ENCODE data around the gene ARHGAP1.
"Not testable (repeated sequence)": the region's sequence is repeated elsewhere in the genome, so short reads cannot be mapped to it uniquely, and the experiment has no call there.

The ARHGAP1 gene

GRCh38 chr11:46677991-46678740, 22.3 kb downstream of the ARHGAP1 start:
- Histone ChIP-seq H3K9me3 (ENCODE audit: control insufficient read depth in 1 of 2, low read length in 2 of 2) (no peaks in the 10 kb centered on the region), H3K36me3 (ENCODE audit: control insufficient read depth in 1 of 2, insufficient read depth in 2 of 2, low read length in 2 of 2) (peaks cover 31 to 65% of the 10 kb centered on the region in 2 donors), H3K4me1 (ENCODE audit: control insufficient read depth in 1 of 2, insufficient read depth in 2 of 2, low read length in 2 of 2) (peaks cover 17 to 31% of the 10 kb centered on the region in 2 donors), H3K27me3 (ENCODE audit: low read depth, low read length) (no peaks in the 10 kb centered on the region), H3K27ac (ENCODE audit: low read length) (no peak overlapping the region), H3K4me3 (ENCODE audit: low read depth in 1 of 2, low read length in 2 of 2) (no peak overlapping the region)

- Histone ChIP-seq H3K9me3 (ENCODE audit: control insufficient read depth in 1 of 2, low read length in 2 of 2) (no peaks in the 10 kb centered on the region), H3K27me3 (ENCODE audit: low read depth, low read length) (no peaks in the 10 kb centered on the region), H3K4me1 (ENCODE audit: control insufficient read depth in 1 of 2, insufficient read depth in 2 of 2, low read length in 2 of 2) (peaks cover 17 to 30% of the 10 kb centered on the region in 2 donors), H3K4me3 (ENCODE audit: low read depth in 1 of 2, low read length in 2 of 2) (no peak overlapping the region), H3K27ac (ENCODE audit: low read length) (no peak overlapping the region), H3K36me3 (ENCODE audit: control insufficient read depth in 1 of 2, insufficient read depth in 2 of 2, low read length in 2 of 2) (peaks cover 35 to 73% of the 10 kb centered on the region in 2 donors)
Observed at GRCh38 chr11:46677169-46677568, 23.2 kb downstream of the ARHGAP1 start.

- Histone ChIP-seq H3K9me3 (ENCODE audit: control insufficient read depth in 1 of 2, low read length in 2 of 2) (no peaks in the 10 kb centered on the region), H3K27ac (ENCODE audit: low read length) (no peak overlapping the region), H3K36me3 (ENCODE audit: control insufficient read depth in 1 of 2, insufficient read depth in 2 of 2, low read length in 2 of 2) (peaks cover 35 to 72% of the 10 kb centered on the region in 2 donors), H3K27me3 (ENCODE audit: low read depth, low read length) (no peaks in the 10 kb centered on the region), H3K4me3 (ENCODE audit: low read depth in 1 of 2, low read length in 2 of 2) (no peak overlapping the region), H3K4me1 (ENCODE audit: control insufficient read depth in 1 of 2, insufficient read depth in 2 of 2, low read length in 2 of 2) (peaks cover 17 to 30% of the 10 kb centered on the region in 2 donors)
Observed at GRCh38 chr11:46676436-46677158, 23.8 kb downstream of the ARHGAP1 start.

- Histone ChIP-seq H3K9me3 (ENCODE audit: control insufficient read depth in 1 of 2, low read length in 2 of 2) (no peaks in the 10 kb centered on the region), H3K27ac (ENCODE audit: low read length) (peak overlapping the region; percentile 83), H3K36me3 (ENCODE audit: control insufficient read depth in 1 of 2, insufficient read depth in 2 of 2, low read length in 2 of 2) (peaks cover 34 to 70% of the 10 kb centered on the region in 2 donors), H3K4me3 (ENCODE audit: low read depth in 1 of 2, low read length in 2 of 2) (no peak overlapping the region), H3K4me1 (ENCODE audit: control insufficient read depth in 1 of 2, insufficient read depth in 2 of 2, low read length in 2 of 2) (peaks cover 17 to 30% of the 10 kb centered on the region in 2 donors), H3K27me3 (ENCODE audit: low read depth, low read length) (no peaks in the 10 kb centered on the region)
Observed at GRCh38 chr11:46675949-46676348, 24.5 kb downstream of the ARHGAP1 start.

GRCh38 chr11:46675288-46675851, 25.0 kb downstream of the ARHGAP1 start:
- H3K9me3 ChIP-seq (ENCODE audit: control insufficient read depth in 1 of 2, low read length in 2 of 2): no peaks in the 10 kb centered on the region
- H3K4me1 ChIP-seq (ENCODE audit: control insufficient read depth in 1 of 2, insufficient read depth in 2 of 2, low read length in 2 of 2): peaks cover 17 to 30% of the 10 kb centered on the region in 2 donors
- H3K4me3 ChIP-seq (ENCODE audit: low read depth in 1 of 2, low read length in 2 of 2): no peak overlapping the region
- H3K27me3 ChIP-seq (ENCODE audit: low read depth, low read length): no peaks in the 10 kb centered on the region
- H3K36me3 ChIP-seq (ENCODE audit: control insufficient read depth in 1 of 2, insufficient read depth in 2 of 2, low read length in 2 of 2): peaks cover 33 to 67% of the 10 kb centered on the region in 2 donors
- H3K27ac ChIP-seq (ENCODE audit: low read length): peak overlapping the region; percentile 83

GRCh38 chr11:46674463-46675287, 25.7 kb downstream of the ARHGAP1 start:
- Histone ChIP-seq H3K27ac (ENCODE audit: low read length) (peak overlapping the region; percentile 83), H3K9me3 (ENCODE audit: control insufficient read depth in 1 of 2, low read length in 2 of 2) (no peaks in the 10 kb centered on the region), H3K4me1 (ENCODE audit: control insufficient read depth in 1 of 2, insufficient read depth in 2 of 2, low read length in 2 of 2) (peaks cover 17 to 30% of the 10 kb centered on the region in 2 donors), H3K27me3 (ENCODE audit: low read depth, low read length) (no peaks in the 10 kb centered on the region), H3K4me3 (ENCODE audit: low read depth in 1 of 2, low read length in 2 of 2) (no peak overlapping the region), H3K36me3 (ENCODE audit: control insufficient read depth in 1 of 2, insufficient read depth in 2 of 2, low read length in 2 of 2) (peaks cover 28 to 66% of the 10 kb centered on the region in 2 donors)

- H3K27ac ChIP-seq (ENCODE audit: low read length): peak overlapping the region; percentile 83
- H3K36me3 ChIP-seq (ENCODE audit: control insufficient read depth in 1 of 2, insufficient read depth in 2 of 2, low read length in 2 of 2): peaks cover 29 to 66% of the 10 kb centered on the region in 2 donors
- no peaks in the 10 kb centered on the region for H3K9me3 ChIP-seq (ENCODE audit: control insufficient read depth in 1 of 2, low read length in 2 of 2)
- no peaks in the 10 kb centered on the region for H3K27me3 ChIP-seq (ENCODE audit: low read depth, low read length)
- H3K4me3 ChIP-seq (ENCODE audit: low read depth in 1 of 2, low read length in 2 of 2): no peak overlapping the region
- H3K4me1 ChIP-seq (ENCODE audit: control insufficient read depth in 1 of 2, insufficient read depth in 2 of 2, low read length in 2 of 2): peaks cover 17 to 30% of the 10 kb centered on the region in 2 donors
Observed at GRCh38 chr11:46673713-46674462, 26.5 kb downstream of the ARHGAP1 start.

- Histone ChIP-seq H3K36me3 (ENCODE audit: control insufficient read depth in 1 of 2, insufficient read depth in 2 of 2, low read length in 2 of 2) (peaks cover 42 to 68% of the 10 kb centered on the region in 2 donors), H3K27me3 (ENCODE audit: low read depth, low read length) (no peaks in the 10 kb centered on the region), H3K4me3 (ENCODE audit: low read depth in 1 of 2, low read length in 2 of 2) (no peak overlapping the region), H3K27ac (ENCODE audit: low read length) (no peak overlapping the region), H3K4me1 (ENCODE audit: control insufficient read depth in 1 of 2, insufficient read depth in 2 of 2, low read length in 2 of 2) (peaks cover 17 to 36% of the 10 kb centered on the region in 2 donors), H3K9me3 (ENCODE audit: control insufficient read depth in 1 of 2, low read length in 2 of 2) (no peaks in the 10 kb centered on the region)
Observed at GRCh38 chr11:46672381-46672839, 28.0 kb downstream of the ARHGAP1 start.

- Histone ChIP-seq H3K9me3 (ENCODE audit: control insufficient read depth in 1 of 2, low read length in 2 of 2) (no peaks in the 10 kb centered on the region), H3K36me3 (ENCODE audit: control insufficient read depth in 1 of 2, insufficient read depth in 2 of 2, low read length in 2 of 2) (peaks cover 39 to 63% of the 10 kb centered on the region in 2 donors), H3K4me3 (ENCODE audit: low read depth in 1 of 2, low read length in 2 of 2) (no peak overlapping the region), H3K27ac (ENCODE audit: low read length) (no peak overlapping the region), H3K27me3 (ENCODE audit: low read depth, low read length) (no peaks in the 10 kb centered on the region), H3K4me1 (ENCODE audit: control insufficient read depth in 1 of 2, insufficient read depth in 2 of 2, low read length in 2 of 2) (peaks cover 17 to 36% of the 10 kb centered on the region in 2 donors)
Observed at GRCh38 chr11:46671958-46672315, 28.5 kb downstream of the ARHGAP1 start.

GRCh38 chr11:46670521-46670920, 29.9 kb downstream of the ARHGAP1 start:
- not testable (repeated sequence) for H3K27ac ChIP-seq (ENCODE audit: low read length); H3K27me3 ChIP-seq (ENCODE audit: low read depth, low read length); H3K4me3 ChIP-seq (ENCODE audit: low read depth in 1 of 2, low read length in 2 of 2); H3K9me3 ChIP-seq (ENCODE audit: control insufficient read depth in 1 of 2, low read length in 2 of 2)
- H3K4me1 ChIP-seq (ENCODE audit: control insufficient read depth in 1 of 2, insufficient read depth in 2 of 2, low read length in 2 of 2): peaks cover 12 to 25% of the 10 kb centered on the region in 2 donors
- peaks cover 46 to 60% of the 10 kb centered on the region in 2 donors for H3K36me3 ChIP-seq (ENCODE audit: control insufficient read depth in 1 of 2, insufficient read depth in 2 of 2, low read length in 2 of 2)

All from muscle layer of duodenum (tissue), 2 donors.